ENCODE measurements around the gene ARHGAP44. TPM values are rescaled to one million over a fixed set of nuclear protein-coding genes. Genes with fewer than 3 reads are reported as not detected.

The ARHGAP44 gene
- total RNA-seq, 1 experiment from 2014 or later, result 9.9 TPM

GRCh38 chr17:12789075-12789480 lies 220 bp upstream of the ARHGAP44 start:
- peaks cover 23 to 27% of the 10 kb centered on the region in 2 experiments for H3K4me1 Mint-ChIP-seq
- H4K91ac ChIP-seq (ENCODE audit: insufficient read length, low read depth, low read length), result no peak overlapping the region
- H2BK20ac ChIP-seq (ENCODE audit: low read depth, low read length, poor library complexity, severe bottlenecking), result no peak overlapping the region
- H3K27ac ChIP-seq (ENCODE audit: insufficient read length, low read depth, low read length), result no peak overlapping the region
- H4K8ac ChIP-seq (replicated peaks; ENCODE audit: insufficient read length, low read depth, low read length), result no peak overlapping the region
- no peak overlapping the region for H3K23ac ChIP-seq (ENCODE audit: insufficient read length, low read depth, low read length)
- peaks cover 10% of the 10 kb centered on the region for H3K4me1 ChIP-seq (ENCODE audit: insufficient read depth, low read length)
- H3K27ac Mint-ChIP-seq, result no peak overlapping the region
- DNase-seq, result peak; percentile 92
- peaks cover 7% of the 10 kb centered on the region; the same call in 1 of the 2 replicates for H3K79me2 ChIP-seq (ENCODE audit: insufficient read depth, low read length)
- H2AFZ ChIP-seq (ENCODE audit: low read length), result no peak overlapping the region
- no peaks in the 10 kb centered on the region; a peak in 1 of 7 replicates for H3K36me3 Mint-ChIP-seq (ENCODE audit: insufficient read depth in 1 of 3, low read depth in 3 of 3)
- H2BK15ac ChIP-seq (ENCODE audit: low read depth, low read length), result no peak overlapping the region
- peak overlapping the region; percentile 81 to 95 for H3K4me3 Mint-ChIP-seq
- peaks cover 9% of the 10 kb centered on the region for H3K23me2 ChIP-seq (ENCODE audit: insufficient read length, low read depth, low read length, poor library complexity, severe bottlenecking)
- no peak overlapping the region for H2BK120ac ChIP-seq (ENCODE audit: low read depth, low read length, poor library complexity, severe bottlenecking)
- no peak overlapping the region for H3K56ac ChIP-seq (ENCODE audit: insufficient read length, low read depth, low read length)
- H3K4ac ChIP-seq (ENCODE audit: low read depth, low read length), result no peak overlapping the region
- H3K9me3 ChIP-seq (ENCODE audit: control insufficient read depth, low read depth, low read length), result no peaks in the 10 kb centered on the region
- no peak overlapping the region for H2BK12ac ChIP-seq (ENCODE audit: insufficient read length, low read depth, low read length)
- H3K14ac ChIP-seq (ENCODE audit: insufficient read depth, low read length), result no peak overlapping the region
- H3K27me3 ChIP-seq (ENCODE audit: insufficient read depth, low read length), result no peaks in the 10 kb centered on the region
- no peak overlapping the region for H3K18ac ChIP-seq (ENCODE audit: insufficient read length, low read depth, low read length)
- peak overlapping the region; percentile 58 for H3K4me2 ChIP-seq (ENCODE audit: insufficient read depth, insufficient read length, low read length)
- no peak overlapping the region for H2BK5ac ChIP-seq (ENCODE audit: insufficient read length, low read length)
- no peak overlapping the region for H3K9ac ChIP-seq (ENCODE audit: extremely low read depth, insufficient read length, low read length)
- H4K20me1 ChIP-seq (ENCODE audit: control insufficient read depth, insufficient read depth, insufficient read length), result no peaks in the 10 kb centered on the region
- H2AK5ac ChIP-seq (ENCODE audit: insufficient read length, low read length), result no peak overlapping the region
- H3K79me1 ChIP-seq (ENCODE audit: insufficient read depth, low read depth, low read length, poor library complexity, severe bottlenecking), result peaks cover 6% of the 10 kb centered on the region
- H4K5ac ChIP-seq (ENCODE audit: insufficient read length, low read depth, low read length), result no peak overlapping the region
- peaks cover 16% of the 10 kb centered on the region for H3K27me3 Mint-ChIP-seq (ENCODE audit: low read depth)
- H3T11ph ChIP-seq (ENCODE audit: low read length), result no peak overlapping the region
- no peak for TF ChIP-seq CTCF (conservative IDR thresholded peaks at IDR 0.05)
- no peaks in the 10 kb centered on the region; a peak in 1 of 5 replicates for H3K9me3 Mint-ChIP-seq
- WGBS (ENCODE audit: extremely low coverage, insufficient read length, low lambda C conversion rate), result no CpG with 5 or more reads among the region's 16 CpGs
